ENCODE measurements around the gene TRIM10. TPM values are rescaled to one million over a fixed set of nuclear protein-coding genes. Genes with fewer than 3 reads are reported as not detected.

The TRIM10 gene
- total RNA-seq, 4 donors from 2014 or later = not detected

DNA sequence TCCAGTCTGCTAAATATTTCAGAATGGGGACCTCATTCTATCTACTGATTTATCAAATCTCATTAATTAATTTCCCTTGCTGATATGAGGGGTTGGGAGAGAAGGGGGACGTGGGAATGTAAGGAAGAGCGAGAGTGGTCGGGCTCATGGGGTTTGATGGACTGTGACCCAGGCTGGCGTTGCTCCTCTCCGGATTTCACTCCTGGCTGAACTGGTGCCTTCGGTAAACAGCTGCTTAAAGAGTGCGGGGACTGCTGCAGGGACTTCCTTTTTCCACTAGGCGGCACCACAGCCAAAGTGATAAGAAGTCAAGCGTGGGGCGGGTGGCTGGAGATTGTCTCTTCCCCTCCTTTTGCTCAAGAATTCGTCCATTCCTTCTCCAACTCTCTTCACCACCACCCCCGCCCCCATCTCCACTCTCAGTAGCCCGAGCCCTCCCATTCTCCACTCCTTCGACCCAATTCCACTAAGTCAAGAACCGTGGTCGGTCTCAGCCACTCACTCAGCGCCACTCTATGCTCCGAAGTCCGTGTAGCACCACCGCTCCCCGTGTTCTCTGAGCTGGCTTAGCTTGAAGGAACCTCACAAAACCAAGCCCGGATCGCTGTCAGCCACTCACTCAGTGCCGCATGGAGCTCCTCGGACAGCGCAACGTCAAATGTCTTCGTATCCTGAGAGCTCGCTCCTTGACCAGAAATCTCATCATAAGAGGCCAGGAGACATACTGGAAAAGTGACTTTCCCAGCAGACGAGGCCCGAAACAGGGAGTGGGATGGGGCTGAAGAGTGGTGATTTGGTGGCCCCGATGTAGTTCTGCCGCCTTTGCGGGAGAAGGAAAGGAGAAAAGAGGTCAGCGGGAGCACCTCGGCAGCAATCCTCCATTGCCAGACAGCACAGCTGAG lies 57.8 kb downstream of the TRIM10 start:
- TF ChIP-seq, protein P1, sequence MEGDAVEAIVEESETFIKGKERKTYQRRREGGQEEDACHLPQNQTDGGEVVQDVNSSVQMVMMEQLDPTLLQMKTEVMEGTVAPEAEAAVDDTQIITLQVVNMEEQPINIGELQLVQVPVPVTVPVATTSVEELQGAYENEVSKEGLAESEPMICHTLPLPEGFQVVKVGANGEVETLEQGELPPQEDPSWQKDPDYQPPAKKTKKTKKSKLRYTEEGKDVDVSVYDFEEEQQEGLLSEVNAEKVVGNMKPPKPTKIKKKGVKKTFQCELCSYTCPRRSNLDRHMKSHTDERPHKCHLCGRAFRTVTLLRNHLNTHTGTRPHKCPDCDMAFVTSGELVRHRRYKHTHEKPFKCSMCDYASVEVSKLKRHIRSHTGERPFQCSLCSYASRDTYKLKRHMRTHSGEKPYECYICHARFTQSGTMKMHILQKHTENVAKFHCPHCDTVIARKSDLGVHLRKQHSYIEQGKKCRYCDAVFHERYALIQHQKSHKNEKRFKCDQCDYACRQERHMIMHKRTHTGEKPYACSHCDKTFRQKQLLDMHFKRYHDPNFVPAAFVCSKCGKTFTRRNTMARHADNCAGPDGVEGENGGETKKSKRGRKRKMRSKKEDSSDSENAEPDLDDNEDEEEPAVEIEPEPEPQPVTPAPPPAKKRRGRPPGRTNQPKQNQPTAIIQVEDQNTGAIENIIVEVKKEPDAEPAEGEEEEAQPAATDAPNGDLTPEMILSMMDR (IDR thresholded peaks at IDR 0.05; ENCODE audit: low read depth) = no peak

DNA sequence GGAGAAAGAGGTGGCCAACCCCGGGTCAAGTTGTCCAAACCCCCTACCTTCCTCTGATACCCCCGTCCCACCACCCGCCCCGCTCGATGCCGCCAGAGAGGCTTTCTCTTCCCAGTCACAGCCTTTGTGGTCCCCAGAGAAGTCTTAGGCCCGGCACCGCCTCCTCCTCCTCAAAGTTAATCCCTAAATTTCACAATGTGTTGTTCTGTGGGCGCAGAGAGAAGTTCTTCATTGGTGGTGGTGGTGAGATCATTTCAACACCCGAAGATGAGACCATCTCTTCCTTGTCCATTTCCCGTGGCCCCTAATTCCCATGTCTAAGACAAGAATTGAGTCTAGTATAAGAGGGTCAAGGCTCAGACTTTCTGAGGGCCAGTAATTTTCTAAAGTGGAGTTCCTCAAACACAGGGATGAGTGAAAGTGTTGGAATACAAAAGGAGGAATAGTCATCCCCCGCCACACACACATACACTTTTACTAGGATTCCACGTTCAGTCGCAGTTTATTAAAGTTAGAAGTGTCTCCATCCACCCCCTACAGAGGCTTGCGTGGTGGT lies 58.5 kb downstream of the TRIM10 start:
- TF ChIP-seq, protein P1 (IDR thresholded peaks at IDR 0.05; ENCODE audit: low read depth) = no peak

Small RNA genes lying within 50 kb of the gene (small RNA-seq; reads per million reads assigned to genes)
- gene RF00554 = not detected

Other genes with a start within 250 kb of the TRIM10 start
- 1,000 to 10,000 TPM in 1 of 4 donors, 100 to 1,000 TPM in 3; 194 to 1,522 (median 473) TPM for gene HLA-A, start 218.7 kb downstream of the TRIM10 start, total RNA-seq
- 10 to 100 TPM; 12.8 to 23.8 (median 20.0) TPM for gene POLR1H, start 99.9 kb downstream of the TRIM10 start, total RNA-seq
- gene PPP1R11, start 94.0 kb downstream of the TRIM10 start, total RNA-seq = 10 to 100 TPM; 27.1 to 45.5 (median 33.0) TPM
- gene RNF39, start 85.4 kb downstream of the TRIM10 start, total RNA-seq = not detected
- not detected for gene TRIM31, start 48.1 kb downstream of the TRIM10 start, total RNA-seq
- gene TRIM40, start 25.1 kb downstream of the TRIM10 start, total RNA-seq = not detected
- gene TRIM15, start 2.3 kb upstream of the TRIM10 start, total RNA-seq = not detected
- gene TRIM26, start 52.2 kb upstream of the TRIM10 start, total RNA-seq = 10 to 100 TPM; 24.3 to 32.6 (median 28.5) TPM
- gene TRIM39, start 165.7 kb upstream of the TRIM10 start, total RNA-seq = 10 to 100 TPM in 2 of 4 donors, 1 to 10 TPM in 2; 7.5 to 14.9 (median 10.8) TPM
- 10 to 100 TPM; 43.3 to 69.6 (median 49.5) TPM for gene RPP21, start 183.9 kb upstream of the TRIM10 start, total RNA-seq